Stimulated activated effector memory CD8-positive, alpha-beta T cell treated with anti-CD3 and anti-CD28 coated beads, Interleukin-12 subunit alpha, Interleukin-12 subunit beta, amount 100 ng/mL, for 72 hours (primary cell): ENCODE results near the gene FSD1.
A peak's percentile ranks its signal among the peaks of the same experiment; 100 is the strongest.
"Not testable (repeated sequence)": the region's sequence is repeated elsewhere in the genome, so short reads cannot be mapped to it uniquely, and the experiment has no call there.

Experiments used
- ATAC-seq: fragments of 150-1000 bp; cut with Tn5 transposase; 2 replicates; pipeline ENCODE4 v1.10.0; 2021
- DNase-seq, 2 donors: peaks; one replicate each; pipeline ENCODE4 v3.0.0; 2021 to 2022; ENCODE audit warnings: low spot score in 2 of 2
- H3K27ac Mint-ChIP-seq: one replicate; pipeline ENCODE4 v1.8.0; 2022; ENCODE audit warnings: mild to moderate bottlenecking, mixed read lengths
- H3K36me3 Mint-ChIP-seq: one replicate; pipeline ENCODE4 v1.8.0; 2022; ENCODE audit warnings: mild to moderate bottlenecking, mixed read lengths
- H3K4me1 Mint-ChIP-seq: one replicate; pipeline ENCODE4 v1.8.0; 2022; ENCODE audit warnings: mixed read lengths
- H3K4me3 Mint-ChIP-seq: one replicate; pipeline ENCODE4 v1.8.0; 2022; ENCODE audit warnings: mild to moderate bottlenecking, mixed read lengths
- H3K9me3 Mint-ChIP-seq: one replicate; pipeline ENCODE4 v1.8.0; 2022; ENCODE audit warnings: mixed read lengths

FSD1 gene

GRCh38 chr19:4278419-4279266 is 25.8 kb upstream of the FSD1 start, which contains the start of gene SHD:
Gene SHD (plus strand): TSS chr19:4279266. CDS start chr19:4280064, 798 bp downstream.
- Mint-ChIP-seq H3K4me1 (peaks cover 6% of the 10 kb centered on the region), H3K9me3 (no peaks in the 10 kb centered on the region), H3K36me3 (peaks cover 6% of the 10 kb centered on the region), H3K27ac (no peak within 1 kb of the TSS), H3K4me3 (peak within 1 kb of the TSS; percentile 55)
- no peak for ATAC-seq
- DNase-seq: no peak

DNA sequence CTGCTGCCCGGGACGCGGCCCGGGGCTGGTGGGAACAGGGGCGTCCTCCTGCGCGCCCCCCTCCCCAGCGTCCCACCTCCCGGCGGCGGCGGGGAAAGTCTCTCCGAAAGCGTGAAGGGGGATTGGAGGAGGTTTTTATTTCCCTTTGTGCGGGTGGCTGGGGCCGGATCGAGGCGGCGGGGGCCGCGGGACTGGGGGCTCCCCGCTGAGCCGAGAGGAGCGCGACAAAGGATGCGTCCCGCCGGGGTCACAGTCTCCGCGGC is 25.2 kb upstream of the FSD1 start:
- peaks cover 6% of the 10 kb centered on the region for H3K4me1 Mint-ChIP-seq
- H3K27ac Mint-ChIP-seq: no peak overlapping the region
- peaks cover 6% of the 10 kb centered on the region for H3K36me3 Mint-ChIP-seq
- no peaks in the 10 kb centered on the region for H3K9me3 Mint-ChIP-seq
- H3K4me3 Mint-ChIP-seq: no peak overlapping the region
- DNase-seq (no peak), ATAC-seq (no peak)

- no peak overlapping the region for H3K27ac Mint-ChIP-seq
- peak; percentile 44 for ATAC-seq
These were observed 24.6 kb upstream of the FSD1 start for GRCh38 chr19:4279530-4280422.

GRCh38 chr19:4284176-4284958 is 20.0 kb upstream of the FSD1 start:
- Mint-ChIP-seq H3K36me3 (peaks cover 6% of the 10 kb centered on the region), H3K4me3 (no peak overlapping the region), H3K4me1 (peaks cover 6% of the 10 kb centered on the region), H3K27ac (no peak overlapping the region), H3K9me3 (no peaks in the 10 kb centered on the region)
- DNase-seq: no peak
- no peak for ATAC-seq

More at GRCh38 chr19:4279530-4280422, 24.6 kb upstream of the FSD1 start:
- no peak for DNase-seq
- H3K9me3 Mint-ChIP-seq: no peaks in the 10 kb centered on the region
- peak overlapping the region; percentile 55 for H3K4me3 Mint-ChIP-seq
- H3K4me1 Mint-ChIP-seq: peaks cover 6% of the 10 kb centered on the region
- H3K36me3 Mint-ChIP-seq: peaks cover 6% of the 10 kb centered on the region

DNA sequence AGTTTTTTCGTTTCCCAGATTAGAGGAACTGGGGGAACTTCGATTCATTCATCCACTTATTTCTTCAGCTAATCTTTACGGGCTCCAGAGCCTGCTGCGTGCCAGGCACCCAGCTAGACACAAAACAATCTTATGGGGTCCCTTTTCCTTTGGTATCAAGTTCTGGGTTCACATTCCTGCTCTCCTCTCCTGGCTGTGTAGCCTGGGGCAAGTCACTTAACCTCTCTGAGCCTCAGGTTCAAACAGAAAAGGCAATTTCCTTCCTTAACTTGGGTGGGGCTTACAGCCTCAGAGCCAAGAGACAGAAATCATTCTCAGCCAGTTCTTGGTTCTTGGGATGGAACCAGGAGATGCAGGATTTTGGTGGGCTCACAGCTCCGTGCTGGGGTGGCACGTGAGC is 19.4 kb upstream of the FSD1 start:
- H3K27ac Mint-ChIP-seq: no peak overlapping the region
- DNase-seq (no peak), ATAC-seq (no peak)
- no peaks in the 10 kb centered on the region for H3K9me3 Mint-ChIP-seq
- H3K4me3 Mint-ChIP-seq: no peak overlapping the region
- peaks cover 6% of the 10 kb centered on the region for H3K36me3 Mint-ChIP-seq
- peaks cover under 1% of the 10 kb centered on the region for H3K4me1 Mint-ChIP-seq

DNA sequence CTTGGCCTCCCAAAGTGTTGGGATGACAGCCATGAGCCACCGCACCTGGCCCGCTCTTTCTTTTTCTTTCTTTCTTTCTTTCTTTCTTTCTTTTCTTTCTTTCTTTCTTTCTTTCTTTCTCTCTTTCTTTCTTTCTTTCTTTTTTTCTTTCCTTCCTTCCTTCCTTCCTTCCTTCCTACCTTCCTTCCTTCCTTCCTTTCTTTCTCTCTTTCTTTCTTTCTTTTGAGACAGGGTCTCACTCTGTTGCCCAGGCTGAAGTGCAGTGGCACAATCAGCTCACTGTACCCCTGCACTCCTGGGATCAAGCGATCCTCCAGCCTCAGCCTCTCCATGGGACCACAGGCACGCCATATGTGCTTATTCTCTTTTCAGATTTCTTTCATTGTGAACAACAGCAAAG is 18.3 kb upstream of the FSD1 start:
- not testable (repeated sequence) for ATAC-seq, H3K9me3 Mint-ChIP-seq, H3K4me3 Mint-ChIP-seq, H3K36me3 Mint-ChIP-seq, H3K27ac Mint-ChIP-seq, H3K4me1 Mint-ChIP-seq, DNase-seq

DNA sequence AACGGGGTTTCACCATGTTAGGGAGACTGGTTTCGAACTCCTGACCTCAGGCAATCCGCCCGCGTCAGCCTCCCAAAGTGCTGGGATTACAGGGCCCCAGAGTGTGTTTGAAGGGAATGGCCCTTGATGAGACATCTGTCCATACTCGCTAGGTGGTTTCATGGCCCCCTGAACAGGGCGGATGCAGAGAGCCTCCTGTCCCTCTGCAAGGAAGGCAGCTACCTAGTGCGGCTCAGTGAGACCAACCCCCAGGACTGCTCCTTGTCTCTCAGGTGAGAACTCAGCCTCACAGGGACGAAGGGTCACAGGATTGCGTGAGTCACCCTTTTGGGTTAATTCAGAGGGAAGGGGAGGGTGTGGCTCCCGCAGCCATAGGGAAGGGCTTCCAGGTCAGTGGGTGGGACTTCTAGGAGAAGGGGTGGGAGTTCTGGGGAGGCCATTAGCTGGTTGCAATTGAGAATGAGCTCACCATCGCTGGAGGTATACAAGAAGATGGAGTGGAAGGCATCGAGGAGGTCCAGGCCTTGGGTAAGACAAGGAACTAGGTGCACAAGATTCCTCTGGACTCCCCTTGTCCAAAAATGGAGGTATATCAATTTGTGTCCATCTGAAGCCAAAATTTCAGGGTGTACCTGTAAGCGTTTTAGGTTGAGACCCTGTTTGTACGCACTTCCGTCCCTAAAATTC is 16.2 kb upstream of the FSD1 start:
- no peak for ATAC-seq
- DNase-seq: no peak
- Mint-ChIP-seq H3K36me3 (peaks cover 5% of the 10 kb centered on the region), H3K9me3 (no peaks in the 10 kb centered on the region), H3K27ac (no peak overlapping the region), H3K4me1 (no peaks in the 10 kb centered on the region), H3K4me3 (no peak overlapping the region)

- ATAC-seq: no peak
- H3K4me3 Mint-ChIP-seq: no peak overlapping the region
These were observed 13.1 kb upstream of the FSD1 start for GRCh38 chr19:4291184-4291732.

GRCh38 chr19:4292515-4292914 is 11.9 kb upstream of the FSD1 start:
- Mint-ChIP-seq H3K27ac (no peak overlapping the region), H3K4me1 (no peaks in the 10 kb centered on the region), H3K4me3 (no peak overlapping the region), H3K36me3 (peaks cover 5% of the 10 kb centered on the region), H3K9me3 (no peaks in the 10 kb centered on the region)
- no peak for DNase-seq
- no peak for ATAC-seq

More at GRCh38 chr19:4291184-4291732, 13.1 kb upstream of the FSD1 start:
- Mint-ChIP-seq H3K9me3 (no peaks in the 10 kb centered on the region), H3K27ac (no peak overlapping the region), H3K36me3 (peaks cover 5% of the 10 kb centered on the region), H3K4me1 (no peaks in the 10 kb centered on the region)
- no peak for DNase-seq

- no peak for ATAC-seq
These were observed 10.0 kb upstream of the FSD1 start for GRCh38 chr19:4294389-4294788.

GRCh38 chr19:4295972-4296771 is 8.2 kb upstream of the FSD1 start:
- no peak for ATAC-seq
- no peak overlapping the region for H3K4me3 Mint-ChIP-seq
- H3K4me1 Mint-ChIP-seq: peaks cover 6% of the 10 kb centered on the region
- DNase-seq: no peak
- H3K36me3 Mint-ChIP-seq: peaks cover 10% of the 10 kb centered on the region
- H3K9me3 Mint-ChIP-seq: no peaks in the 10 kb centered on the region
- no peak overlapping the region for H3K27ac Mint-ChIP-seq

More at GRCh38 chr19:4294389-4294788, 10.0 kb upstream of the FSD1 start:
- DNase-seq: no peak
- Mint-ChIP-seq H3K36me3 (peaks cover 10% of the 10 kb centered on the region), H3K4me1 (peaks cover 6% of the 10 kb centered on the region), H3K4me3 (no peak overlapping the region), H3K27ac (no peak overlapping the region), H3K9me3 (no peaks in the 10 kb centered on the region)

- peaks cover 4% of the 10 kb centered on the region for H3K36me3 Mint-ChIP-seq
- ATAC-seq: peak; percentile 96
- H3K4me1 Mint-ChIP-seq: peaks cover 22% of the 10 kb centered on the region
- no peaks in the 10 kb centered on the region for H3K9me3 Mint-ChIP-seq
- H3K27ac Mint-ChIP-seq: no peak overlapping the region
- H3K4me3 Mint-ChIP-seq: peak overlapping the region; percentile 24
- peak in 1 of 2 donors; percentile 62 for DNase-seq
These were observed 6.2 kb upstream of the FSD1 start for GRCh38 chr19:4297901-4298809.
